ENCODE results near the gene CLSTN3. TPM values are rescaled to one million over a fixed set of nuclear protein-coding genes. Genes with fewer than 3 reads are reported as not detected.

The CLSTN3 gene
- total and polyA plus RNA-seq, 2 of the 8 experiments (the other 6 are each of a cell fraction or from before 2014, with no cell fraction given) = 20.4 to 26.3 TPM

DNA sequence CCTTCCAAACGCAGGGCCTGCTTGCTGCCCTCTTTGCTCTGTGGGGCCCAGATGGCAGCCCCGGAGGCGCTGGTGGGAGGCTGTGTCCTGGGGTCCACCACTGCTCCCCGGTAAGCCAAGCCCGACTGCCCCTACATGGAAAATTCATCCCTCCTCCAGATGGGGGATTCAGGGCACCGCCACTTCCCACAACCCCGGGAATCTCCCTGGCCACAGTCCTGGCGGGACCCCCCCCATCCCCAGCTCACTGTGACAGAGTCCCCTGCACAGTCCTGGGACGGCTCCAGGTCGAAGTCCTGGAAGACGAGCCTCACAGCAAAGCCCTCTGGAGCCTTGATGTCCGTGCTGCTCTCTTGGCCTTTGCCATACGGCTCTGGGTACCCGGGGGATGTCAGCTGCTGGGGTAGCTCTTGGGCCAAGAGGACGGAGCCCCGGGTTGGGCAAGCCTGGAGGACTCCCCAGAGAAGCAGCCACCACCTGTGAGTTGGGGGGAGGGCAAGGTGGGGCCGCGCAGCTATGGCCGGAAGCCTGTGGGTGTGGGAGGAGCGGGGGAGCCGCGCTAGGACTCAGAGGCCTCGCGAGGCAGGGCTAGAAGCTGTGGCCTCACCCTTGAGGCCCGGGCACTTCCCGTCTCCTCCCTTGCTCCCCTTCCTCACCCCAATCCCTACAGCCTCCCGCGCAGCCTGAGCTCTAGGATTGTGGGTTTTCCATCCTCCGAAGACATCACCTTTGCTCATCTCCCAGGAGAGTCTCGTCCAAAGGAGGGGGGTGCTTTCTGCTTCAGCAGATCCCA, 22.0 kb upstream of the CLSTN3 start (continued):
- TF ChIP-seq PHF8 (conservative IDR thresholded peaks at IDR 0.05; ENCODE audit: low read depth, low read length) = peak; percentile 38; the same call in 1 of the 2 replicates
- no peak for TF ChIP-seq POU5F1 (IDR thresholded peaks at IDR 0.05; ENCODE audit: low read depth, low read length)
- peak; percentile 76 for TF ChIP-seq CTBP2 (IDR thresholded peaks at IDR 0.05; ENCODE audit: borderline replicate concordance, insufficient read depth, insufficient read length, low read length)
- TF ChIP-seq EGR1 (IDR thresholded peaks at IDR 0.05; ENCODE audit: borderline replicate concordance, low read depth, low read length) = 0 out of 2 replicates have a peak, but pooled peaks have one; percentile 39
- 0 out of 2 replicates have a peak, but pooled peaks have one; percentile 32 for TF ChIP-seq TAF1 (IDR thresholded peaks at IDR 0.05; ENCODE audit: low read depth, low read length)
- no peak for TF ChIP-seq BRCA1 (IDR thresholded peaks at IDR 0.05; ENCODE audit: low read depth, low read length)
- TF ChIP-seq POLR2AphosphoS5 (IDR thresholded peaks at IDR 0.05; ENCODE audit: low read depth, low read length) = 0 out of 2 replicates have a peak, but pooled peaks have one; percentile 55
- peak in 1 of 2 experiments; percentile 68; a peak in 2 of 3 replicates for TF ChIP-seq POLR2A (IDR thresholded peaks at IDR 0.05; ENCODE audit: control extremely low read depth in 1 of 2, low read depth in 2 of 2, low read length in 2 of 2)
- TF ChIP-seq RBBP5 (IDR thresholded peaks at IDR 0.05; ENCODE audit: borderline replicate concordance, low read depth, low read length) = peak; percentile 89
- peak; percentile 80 for TF ChIP-seq CHD2 (IDR thresholded peaks at IDR 0.05; ENCODE audit: low read length)
- TF ChIP-seq KDM4A (IDR thresholded peaks at IDR 0.05; ENCODE audit: low read depth, low read length, severe bottlenecking) = peak; percentile 47
- TF ChIP-seq ASH2L (IDR thresholded peaks at IDR 0.05; ENCODE audit: low read length) = peak; percentile 57
- 0 out of 2 replicates have a peak, but pooled peaks have one; percentile 49 for TF ChIP-seq GTF2F1 (IDR thresholded peaks at IDR 0.05; ENCODE audit: borderline replicate concordance, low read depth, low read length)
